ENCODE results near the gene TPSB2. TPM values are rescaled to one million over a fixed set of nuclear protein-coding genes. Genes with fewer than 3 reads are reported as not detected.
"Not testable (repeated sequence)": the region's sequence is repeated elsewhere in the genome, so short reads cannot be mapped to it uniquely, and the experiment has no call there.

The TPSB2 gene
- total RNA-seq, 1 donor from 2014 or later, result not detected

GRCh38 chr16:1259760-1260068 is 29.7 kb upstream of the TPSB2 start:
- no peak for TF ChIP-seq CTCF (IDR thresholded peaks at IDR 0.05; ENCODE audit: unreplicated experiment)
- Mint-ChIP-seq H3K27ac (no peak overlapping the region), H3K9me3 (ENCODE audit: low read depth) (no peaks in the 10 kb centered on the region), H3K27me3 (peaks cover 20% of the 10 kb centered on the region), H3K4me1 (ENCODE audit: low read depth) (no peaks in the 10 kb centered on the region), H3K4me3 (ENCODE audit: low read depth) (no peak overlapping the region), H3K36me3 (ENCODE audit: insufficient read depth) (no peaks in the 10 kb centered on the region)
- no peak for DNase-seq (ENCODE audit: low spot score, unreplicated experiment)

GRCh38 chr16:1258906-1259759 is 29.1 kb upstream of the TPSB2 start:
- no peak overlapping the region for H3K4me3 Mint-ChIP-seq (ENCODE audit: low read depth)
- TF ChIP-seq CTCF (IDR thresholded peaks at IDR 0.05; ENCODE audit: unreplicated experiment), result no peak
- no peaks in the 10 kb centered on the region for H3K4me1 Mint-ChIP-seq (ENCODE audit: low read depth)
- H3K27me3 Mint-ChIP-seq, result peaks cover 20% of the 10 kb centered on the region
- no peak for DNase-seq (ENCODE audit: low spot score, unreplicated experiment)
- no peaks in the 10 kb centered on the region for H3K9me3 Mint-ChIP-seq (ENCODE audit: low read depth)
- no peaks in the 10 kb centered on the region for H3K36me3 Mint-ChIP-seq (ENCODE audit: insufficient read depth)
- no peak overlapping the region for H3K27ac Mint-ChIP-seq

- Mint-ChIP-seq H3K27ac (no peak overlapping the region), H3K9me3 (ENCODE audit: low read depth) (no peaks in the 10 kb centered on the region), H3K36me3 (ENCODE audit: insufficient read depth) (no peaks in the 10 kb centered on the region), H3K4me3 (ENCODE audit: low read depth) (no peak overlapping the region), H3K4me1 (ENCODE audit: low read depth) (no peaks in the 10 kb centered on the region), H3K27me3 (peaks cover 20% of the 10 kb centered on the region)
- DNase-seq (ENCODE audit: low spot score, unreplicated experiment), result no peak
- TF ChIP-seq CTCF (IDR thresholded peaks at IDR 0.05; ENCODE audit: unreplicated experiment), result no peak
Measured at GRCh38 chr16:1258225-1258600, 28.2 kb upstream of the TPSB2 start.

- no peak overlapping the region for H3K4me3 Mint-ChIP-seq (ENCODE audit: low read depth)
- H3K27me3 Mint-ChIP-seq, result peaks cover 20% of the 10 kb centered on the region
- no peaks in the 10 kb centered on the region for H3K9me3 Mint-ChIP-seq (ENCODE audit: low read depth)
- H3K4me1 Mint-ChIP-seq (ENCODE audit: low read depth), result no peaks in the 10 kb centered on the region
- no peak for DNase-seq (ENCODE audit: low spot score, unreplicated experiment)
- no peak for TF ChIP-seq CTCF (IDR thresholded peaks at IDR 0.05; ENCODE audit: unreplicated experiment)
- H3K36me3 Mint-ChIP-seq (ENCODE audit: insufficient read depth), result no peaks in the 10 kb centered on the region
- H3K27ac Mint-ChIP-seq, result no peak overlapping the region
Measured at GRCh38 chr16:1257561-1258224, 27.7 kb upstream of the TPSB2 start.

GRCh38 chr16:1256874-1257322 is 26.9 kb upstream of the TPSB2 start:
- Mint-ChIP-seq H3K27ac (no peak overlapping the region), H3K36me3 (ENCODE audit: insufficient read depth) (no peaks in the 10 kb centered on the region), H3K9me3 (ENCODE audit: low read depth) (no peaks in the 10 kb centered on the region), H3K4me1 (ENCODE audit: low read depth) (no peaks in the 10 kb centered on the region), H3K4me3 (ENCODE audit: low read depth) (no peak overlapping the region), H3K27me3 (peaks cover 14% of the 10 kb centered on the region)
- no peak for TF ChIP-seq CTCF (IDR thresholded peaks at IDR 0.05; ENCODE audit: unreplicated experiment)
- DNase-seq (ENCODE audit: low spot score, unreplicated experiment), result no peak

- H3K27me3 Mint-ChIP-seq, result peaks cover 13% of the 10 kb centered on the region
- H3K4me1 Mint-ChIP-seq (ENCODE audit: low read depth); H3K9me3 Mint-ChIP-seq (ENCODE audit: low read depth); H3K36me3 Mint-ChIP-seq (ENCODE audit: insufficient read depth); H3K4me3 Mint-ChIP-seq (ENCODE audit: low read depth); H3K27ac Mint-ChIP-seq; DNase-seq (ENCODE audit: low spot score, unreplicated experiment): not testable (repeated sequence)
Measured at GRCh38 chr16:1256296-1256873, 26.4 kb upstream of the TPSB2 start.

- not testable (repeated sequence) for H3K4me1 Mint-ChIP-seq (ENCODE audit: low read depth); H3K27me3 Mint-ChIP-seq; H3K9me3 Mint-ChIP-seq (ENCODE audit: low read depth); H3K27ac Mint-ChIP-seq; H3K4me3 Mint-ChIP-seq (ENCODE audit: low read depth); DNase-seq (ENCODE audit: low spot score, unreplicated experiment); H3K36me3 Mint-ChIP-seq (ENCODE audit: insufficient read depth)
Measured at GRCh38 chr16:1255276-1256122, 25.5 kb upstream of the TPSB2 start, which contains the start of gene TPSD1. Gene TPSD1, plus strand, starts transcription at chr16:1256069. Its CDS starts 212 bp downstream, at chr16:1256281.

All from progenitor cell of endocrine pancreas (in vitro differentiated cells).